GM10847 (cell line): ENCODE data around the gene CDYL2.

ENCODE experiments used
- POLR2A ChIP-seq: IDR thresholded peaks from 2 replicates; pipeline ENCODE4 v1.6.1; 2011; ENCODE audit not compliant: insufficient read length; ENCODE audit errors: extremely low read depth

CDYL2 gene

DNA sequence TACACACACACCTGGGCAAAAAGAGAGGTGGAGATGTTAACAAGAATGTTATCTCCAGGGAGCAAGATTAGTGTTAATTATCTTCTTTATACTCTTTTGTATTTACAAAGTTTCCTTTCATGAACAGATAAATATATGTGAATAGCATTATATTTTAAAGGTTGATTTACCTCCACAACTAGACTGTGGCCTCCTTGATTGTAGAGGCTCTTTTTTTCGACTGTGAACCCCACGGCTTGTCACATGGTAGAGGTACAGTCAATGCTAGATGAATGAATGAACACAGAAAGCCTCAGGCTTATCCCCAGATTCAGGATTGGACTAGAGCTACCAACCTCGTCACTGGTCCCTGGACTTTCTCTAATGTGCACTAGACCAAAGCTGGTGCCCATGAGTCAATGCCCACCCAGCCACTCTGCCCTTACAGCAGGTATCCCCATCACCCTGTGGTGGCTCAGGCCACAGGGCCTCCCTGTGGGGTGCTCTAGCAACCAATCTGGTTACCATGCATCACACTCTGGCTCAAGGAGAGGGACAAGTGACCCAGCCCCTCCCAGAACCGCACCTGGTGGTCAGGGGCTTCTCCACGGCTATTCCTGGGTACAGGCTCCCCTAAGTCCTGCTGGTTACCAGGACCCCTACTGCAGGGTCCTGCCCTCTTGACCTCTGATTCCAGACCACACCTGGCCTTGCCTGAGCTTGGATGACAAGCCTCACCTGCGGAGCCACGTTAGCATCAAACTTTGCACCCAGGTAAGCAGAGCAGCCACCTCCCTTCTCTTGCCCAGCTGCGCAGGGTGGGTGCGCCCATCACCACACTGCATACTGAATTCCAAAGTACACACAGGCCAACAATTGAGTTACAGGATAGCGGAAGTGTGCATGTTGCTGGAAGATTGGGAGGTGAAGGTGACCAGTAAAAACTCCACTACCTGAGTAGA, 101.0 kb downstream of the CDYL2 start:
- TF ChIP-seq POLR2A, result no peak

DNA sequence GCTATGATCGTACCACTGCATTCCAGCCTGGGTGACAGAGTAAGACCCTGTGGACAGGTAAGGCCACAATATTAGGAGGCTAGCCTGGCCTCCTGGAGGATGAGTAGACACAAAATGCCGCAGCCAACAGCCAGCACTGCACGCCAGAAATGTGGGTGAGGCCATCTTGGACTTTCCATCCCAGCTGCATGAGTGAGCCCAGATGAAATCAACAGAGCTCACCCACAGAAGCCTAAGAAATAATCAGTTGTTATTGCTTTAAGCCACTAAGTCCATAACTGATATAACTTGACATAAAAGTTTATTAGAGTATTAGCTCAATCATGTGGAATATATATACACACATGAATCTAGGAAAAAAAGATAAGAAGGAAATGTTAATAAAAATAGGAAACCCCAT, 101.7 kb downstream of the CDYL2 start:
- TF ChIP-seq POLR2A, result no peak

DNA sequence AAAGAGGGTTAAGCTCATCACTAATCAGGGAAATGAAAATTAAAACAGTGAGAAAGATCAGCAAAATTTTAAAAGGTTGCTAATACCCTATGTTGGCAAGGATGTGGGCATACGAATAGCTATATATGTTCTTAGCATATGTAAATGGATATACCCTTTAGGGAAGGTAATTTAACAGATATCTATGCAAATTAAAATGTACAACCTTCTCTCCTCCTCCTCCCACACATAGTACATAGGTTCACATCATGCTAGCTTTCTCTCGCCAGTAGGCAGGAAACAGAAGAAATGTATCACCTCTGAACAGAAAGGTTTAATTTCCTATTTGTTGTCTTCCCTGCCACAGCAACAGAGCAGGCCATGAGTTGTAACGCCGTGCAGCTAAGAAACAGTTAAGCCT, 103.8 kb downstream of the CDYL2 start:
- no peak for TF ChIP-seq POLR2A

DNA sequence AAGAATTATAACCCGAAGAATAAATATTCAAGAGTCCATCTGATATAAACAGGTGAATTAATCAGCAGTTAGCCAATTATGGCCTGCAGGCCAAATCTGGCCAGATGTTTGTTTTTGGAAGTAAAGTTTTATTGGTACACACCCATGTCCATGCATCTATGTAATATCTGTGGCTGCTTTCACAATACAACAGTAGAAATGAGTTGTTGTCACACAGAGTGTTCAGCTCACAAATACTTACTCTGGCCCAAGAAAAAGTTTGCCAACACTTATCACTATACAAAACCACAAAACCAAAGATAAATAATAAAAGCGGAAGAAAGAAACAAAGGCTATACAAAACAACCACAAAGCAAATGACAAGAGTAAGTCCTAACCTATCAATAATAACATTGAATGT, 109.4 kb downstream of the CDYL2 start:
- TF ChIP-seq POLR2A, result no peak

DNA sequence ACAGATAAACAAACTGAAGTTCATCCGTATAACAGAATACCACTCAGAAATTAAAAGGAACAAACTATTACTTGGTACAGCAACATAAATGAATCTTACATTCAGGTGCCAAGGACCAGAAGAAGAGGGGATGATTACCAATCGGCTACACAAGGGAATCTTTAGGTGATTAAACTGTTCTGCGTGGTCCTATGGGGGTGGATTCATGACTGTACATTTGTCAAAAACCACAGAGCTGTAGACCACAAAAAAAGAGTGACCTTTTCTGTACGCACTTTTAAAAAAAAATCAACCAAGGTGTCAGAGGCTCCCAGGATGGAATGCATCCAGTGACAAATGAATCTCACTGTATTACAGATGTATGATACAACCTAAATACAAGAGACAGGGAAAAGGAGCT, 110.8 kb downstream of the CDYL2 start:
- no peak for TF ChIP-seq POLR2A

DNA sequence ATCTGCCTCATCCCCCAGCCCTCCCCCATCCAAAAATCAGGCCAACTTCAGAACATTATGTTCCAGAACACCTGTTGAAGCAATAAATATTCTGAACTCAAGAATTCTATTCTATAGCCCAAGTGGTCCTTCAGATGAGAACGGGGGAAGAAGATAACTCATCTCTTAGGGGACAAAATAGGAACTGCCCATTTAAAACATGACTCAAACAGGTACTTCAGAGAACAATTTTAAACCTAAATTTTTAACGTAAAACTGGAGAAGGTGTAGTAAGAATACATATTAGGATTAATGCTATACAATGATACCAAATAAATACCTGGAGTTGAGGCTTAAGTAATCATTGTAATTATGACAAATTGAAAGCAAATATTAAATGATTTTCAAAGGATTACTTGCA, 112.1 kb downstream of the CDYL2 start:
- no peak for TF ChIP-seq POLR2A

DNA sequence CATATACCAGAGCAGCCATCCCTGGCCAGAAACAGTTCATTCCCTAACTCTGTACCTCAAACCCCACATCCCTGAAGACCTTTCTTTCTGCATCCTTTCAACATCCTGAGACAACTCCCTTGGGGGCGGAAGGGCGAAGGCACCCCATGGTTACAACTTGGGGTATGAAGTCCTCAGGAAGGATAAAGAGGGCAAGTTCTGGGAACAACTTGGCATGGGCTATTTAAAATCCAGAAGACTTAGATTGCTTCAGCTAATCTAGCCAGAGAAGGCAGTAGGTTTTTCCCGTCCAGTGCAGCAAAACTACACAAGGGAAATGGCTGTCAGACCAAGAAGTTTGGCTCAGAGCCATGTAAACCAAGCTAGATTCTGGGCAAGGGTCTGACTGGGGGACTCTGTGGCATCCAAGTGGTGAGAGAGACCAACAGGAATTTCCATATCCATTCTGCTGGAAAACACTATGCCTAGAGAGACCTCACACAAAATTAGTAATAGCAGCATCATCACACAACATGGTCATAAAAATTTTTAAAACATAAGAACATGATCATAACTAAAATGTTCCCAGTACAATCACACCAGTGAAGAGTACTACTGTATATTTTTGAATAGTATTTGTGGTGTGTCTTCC, 113.2 kb downstream of the CDYL2 start:
- no peak for TF ChIP-seq POLR2A

DNA sequence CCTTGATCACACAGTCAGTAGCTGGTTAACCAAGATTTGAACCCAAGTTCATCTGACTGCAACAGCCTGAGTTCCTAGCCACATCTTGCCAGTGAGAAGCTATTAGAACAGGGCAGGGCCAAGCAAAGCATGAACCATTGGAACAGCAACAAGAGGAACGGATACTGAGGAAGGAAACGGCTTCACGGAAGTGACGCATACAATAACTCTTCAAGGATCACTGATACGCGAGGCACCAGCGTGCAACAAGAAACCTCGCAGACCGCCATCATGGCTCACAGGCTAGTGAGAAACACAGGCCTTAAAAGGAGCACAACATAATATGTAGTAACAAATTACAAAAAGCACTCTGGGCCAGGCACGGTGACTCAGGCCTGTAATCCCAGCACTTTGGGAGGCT, 114.9 kb downstream of the CDYL2 start:
- TF ChIP-seq POLR2A, result no peak

DNA sequence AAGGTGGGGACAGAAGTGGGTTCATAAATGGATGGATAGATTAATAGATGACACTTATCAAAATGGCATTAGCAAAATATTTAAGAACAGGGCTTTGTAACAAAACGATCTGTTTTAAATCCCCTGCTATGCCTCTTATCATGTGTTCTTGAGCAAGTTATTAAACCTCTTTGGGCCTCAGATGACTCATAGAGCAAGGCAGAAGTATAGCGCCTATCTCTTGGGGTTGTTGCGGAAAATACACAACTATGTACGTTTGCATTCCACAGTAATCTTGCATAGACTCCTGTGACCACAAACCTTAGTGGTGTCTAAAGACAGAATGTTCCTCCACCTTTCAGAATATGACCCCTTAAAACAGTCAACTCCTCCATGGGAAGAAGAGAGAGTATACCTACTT, 116.8 kb downstream of the CDYL2 start:
- TF ChIP-seq POLR2A, result no peak

DNA sequence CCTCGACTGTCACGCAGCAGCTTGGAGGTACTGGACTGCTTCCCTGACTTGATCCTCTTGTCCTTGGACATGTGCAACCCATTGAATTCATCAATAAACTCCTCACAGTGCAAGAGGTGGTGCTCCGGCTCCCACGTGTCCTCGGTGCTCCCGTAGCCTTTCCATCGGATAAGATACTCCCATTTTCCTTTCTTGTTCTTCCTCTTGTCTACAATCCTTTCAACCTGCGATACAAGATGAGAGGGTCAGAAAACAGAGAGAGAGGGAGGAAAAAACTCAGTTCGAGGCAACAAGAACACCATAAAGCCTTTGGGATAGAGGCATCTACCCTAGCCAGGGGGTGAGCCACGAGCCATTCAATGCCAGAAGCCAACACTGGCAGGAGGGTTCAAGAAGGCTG, 119.5 kb downstream of the CDYL2 start:
- TF ChIP-seq POLR2A, result no peak

DNA sequence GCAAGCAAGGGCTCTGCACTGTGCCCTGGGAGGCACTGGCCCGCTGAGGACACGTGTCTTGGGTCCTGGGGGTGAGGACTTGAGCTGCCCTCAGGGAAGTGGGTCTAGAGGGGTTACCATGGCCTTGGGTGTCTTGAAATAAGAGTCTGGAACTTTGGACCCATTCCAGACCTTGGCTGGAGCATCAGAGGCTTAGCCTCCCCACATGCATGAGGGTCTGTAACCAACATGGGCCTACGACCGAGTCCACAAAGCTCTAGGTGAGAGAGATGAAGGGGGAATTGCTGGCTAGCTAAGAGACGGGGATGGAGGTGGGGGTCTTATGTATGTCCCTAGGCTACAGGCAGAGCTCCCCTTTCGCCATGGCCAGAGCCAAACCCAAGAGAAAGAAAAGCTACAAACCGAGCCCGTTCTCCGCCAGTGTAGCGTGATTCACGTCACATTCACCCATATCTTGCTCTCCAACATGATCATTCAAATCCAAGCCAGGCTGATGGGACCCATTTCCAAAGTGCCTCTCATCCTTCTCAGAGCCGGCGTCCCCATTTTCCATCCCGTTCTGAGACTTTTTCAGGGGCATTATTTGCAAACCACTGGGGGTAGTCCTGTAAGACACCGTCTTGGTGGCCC, 120.1 kb downstream of the CDYL2 start:
- TF ChIP-seq POLR2A, result no peak

DNA sequence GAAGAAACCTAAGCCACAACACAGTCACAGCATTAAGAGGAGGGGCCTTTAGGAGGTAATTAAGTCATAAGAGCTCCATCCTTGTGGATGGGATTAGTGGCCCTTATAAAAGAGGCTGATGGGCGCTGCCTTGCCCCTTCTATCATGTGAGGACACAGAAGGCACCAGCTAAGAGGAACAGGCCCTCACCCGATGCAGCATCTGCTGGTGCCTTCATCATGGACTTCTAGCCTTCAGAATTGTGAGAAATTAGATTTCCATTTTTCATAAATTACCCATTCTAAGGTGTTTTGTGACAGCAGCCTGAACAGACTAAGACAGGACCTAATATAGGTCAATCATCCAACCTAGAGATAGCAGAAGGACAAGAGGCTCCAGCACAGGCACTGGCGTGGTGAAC, 120.8 kb downstream of the CDYL2 start:
- no peak for TF ChIP-seq POLR2A

DNA sequence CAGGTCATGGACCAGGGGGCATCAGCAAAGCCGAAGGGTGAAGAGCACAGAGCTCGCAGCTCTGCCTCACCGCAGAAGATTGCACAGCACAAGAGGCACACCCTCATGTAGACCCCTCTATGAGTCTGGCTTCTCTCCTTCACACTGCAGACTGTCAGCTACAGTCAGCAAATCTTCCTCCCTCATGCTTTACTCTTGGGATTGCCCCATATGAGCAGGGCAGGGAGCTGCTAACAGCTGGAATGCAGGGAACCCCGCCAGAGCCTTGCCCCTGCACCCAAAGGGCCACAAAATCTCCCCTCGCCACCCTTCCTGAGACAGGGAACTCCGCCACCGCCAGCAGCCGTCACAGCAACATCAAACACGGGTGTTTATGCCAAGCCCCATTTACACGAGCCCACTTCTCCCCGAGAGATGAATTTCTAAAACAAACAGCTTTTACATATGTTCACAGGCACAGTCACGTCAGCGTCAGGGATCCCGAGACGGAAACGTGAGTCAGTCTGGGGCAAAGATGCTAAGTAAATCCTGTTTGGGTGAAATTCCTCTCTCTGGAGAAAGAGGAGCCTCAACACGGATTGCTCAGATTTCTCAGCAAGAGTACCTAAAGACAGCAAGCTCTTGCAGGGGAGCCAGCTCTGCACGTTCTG, 121.9 kb downstream of the CDYL2 start:
- TF ChIP-seq POLR2A, result no peak

DNA sequence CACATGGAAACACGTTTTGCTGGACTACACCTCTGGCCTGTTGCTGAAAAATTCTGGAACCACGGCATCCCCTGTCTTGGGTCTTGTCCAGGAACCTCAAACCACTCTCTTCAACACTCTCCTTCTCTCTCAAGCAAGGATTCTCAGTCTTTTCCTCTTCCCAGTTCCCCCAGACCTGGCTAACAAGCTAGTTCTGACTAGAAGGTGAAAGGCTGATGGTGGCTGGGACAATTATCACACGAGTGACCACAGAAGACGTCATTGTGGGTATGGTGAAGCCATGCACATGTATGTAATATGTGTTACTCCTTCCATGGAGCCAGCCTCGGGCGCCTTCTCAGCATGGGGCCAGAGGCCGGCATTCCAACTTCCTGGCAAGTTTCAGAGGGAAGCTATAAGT, 123.0 kb downstream of the CDYL2 start:
- no peak for TF ChIP-seq POLR2A

DNA sequence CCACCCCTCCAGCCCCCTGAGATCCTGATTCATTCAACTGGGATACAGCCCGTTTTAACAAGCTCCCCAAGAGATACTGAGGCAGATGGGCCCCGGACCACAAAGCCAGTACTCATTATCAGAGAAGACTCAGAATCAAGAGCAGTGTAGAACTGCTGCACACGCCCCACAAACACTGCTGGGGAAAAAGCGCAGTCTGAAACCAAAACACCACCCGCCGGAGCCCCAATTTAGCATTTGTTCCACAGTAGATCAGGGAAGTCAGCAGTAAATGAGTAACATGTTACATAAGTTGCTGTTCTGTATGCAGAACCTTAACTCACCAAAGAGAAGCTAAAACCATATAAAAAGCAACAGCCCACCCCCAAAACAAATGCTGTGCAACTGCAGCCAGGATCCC, 123.6 kb downstream of the CDYL2 start:
- no peak for TF ChIP-seq POLR2A

DNA sequence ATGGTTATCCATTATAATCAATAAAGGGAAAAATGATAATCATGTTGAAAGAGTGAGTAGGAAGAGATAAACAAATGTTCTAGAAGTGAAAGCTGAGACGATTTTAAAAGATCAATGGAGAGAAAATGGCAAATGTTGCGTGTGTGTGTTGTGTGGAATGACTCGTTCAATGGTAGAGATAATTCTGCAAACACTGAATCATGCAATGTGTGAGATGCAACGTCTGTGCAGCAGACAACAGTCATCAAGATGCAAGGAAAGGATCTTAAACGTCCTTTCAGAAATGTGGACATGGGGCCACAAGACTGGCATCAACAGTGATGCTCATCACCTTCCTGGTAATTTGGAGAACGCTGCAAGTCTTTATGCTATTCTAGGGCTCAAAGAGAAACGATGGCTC, 124.4 kb downstream of the CDYL2 start:
- no peak for TF ChIP-seq POLR2A
